Measurements from ENCODE around the gene PIP5K1B. TPM values are rescaled to one million over a fixed set of nuclear protein-coding genes. Genes with fewer than 3 reads are reported as not detected.

PIP5K1B gene
- total RNA-seq, 1 experiment from 2014 or later: 9.0 TPM

DNA sequence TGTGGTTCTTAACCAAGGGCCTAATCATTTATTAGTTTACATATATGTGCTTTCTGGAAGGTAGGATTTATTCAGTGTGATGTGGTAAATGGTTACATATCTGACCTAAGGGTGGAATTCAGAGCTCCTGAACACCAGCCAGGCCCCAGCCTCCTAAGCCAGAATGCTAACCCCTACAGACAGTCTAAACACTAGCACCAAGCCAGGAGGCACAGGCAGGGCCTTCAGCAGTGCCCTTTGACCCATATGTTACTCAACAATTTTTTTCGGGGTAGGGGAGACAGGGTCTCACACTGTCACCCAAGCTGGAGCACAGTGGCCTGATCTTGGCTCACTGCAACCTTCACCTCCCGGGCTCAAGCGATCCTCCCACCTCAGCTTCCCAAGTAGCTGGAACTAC lies 268.6 kb downstream of the PIP5K1B start:
- CTCF ChIA-PET: no interaction called here
- Mint-ChIP-seq H3K4me3 (ENCODE audit: low read depth, unreplicated experiment) (no peak overlapping the region), H3K36me3 (ENCODE audit: insufficient read depth, unreplicated experiment) (no peaks in the 10 kb centered on the region), H3K27me3 (ENCODE audit: unreplicated experiment) (no peaks in the 10 kb centered on the region), H3K27ac (ENCODE audit: unreplicated experiment) (no peak overlapping the region), H3K9me3 (ENCODE audit: low read depth, unreplicated experiment) (no peaks in the 10 kb centered on the region), H3K4me1 (ENCODE audit: low read depth, unreplicated experiment) (no peaks in the 10 kb centered on the region)
- intact Hi-C loops (cut with micrococcal nuclease; ENCODE audit: unreplicated experiment): no loop called here
- TF ChIP-seq, protein P1, sequence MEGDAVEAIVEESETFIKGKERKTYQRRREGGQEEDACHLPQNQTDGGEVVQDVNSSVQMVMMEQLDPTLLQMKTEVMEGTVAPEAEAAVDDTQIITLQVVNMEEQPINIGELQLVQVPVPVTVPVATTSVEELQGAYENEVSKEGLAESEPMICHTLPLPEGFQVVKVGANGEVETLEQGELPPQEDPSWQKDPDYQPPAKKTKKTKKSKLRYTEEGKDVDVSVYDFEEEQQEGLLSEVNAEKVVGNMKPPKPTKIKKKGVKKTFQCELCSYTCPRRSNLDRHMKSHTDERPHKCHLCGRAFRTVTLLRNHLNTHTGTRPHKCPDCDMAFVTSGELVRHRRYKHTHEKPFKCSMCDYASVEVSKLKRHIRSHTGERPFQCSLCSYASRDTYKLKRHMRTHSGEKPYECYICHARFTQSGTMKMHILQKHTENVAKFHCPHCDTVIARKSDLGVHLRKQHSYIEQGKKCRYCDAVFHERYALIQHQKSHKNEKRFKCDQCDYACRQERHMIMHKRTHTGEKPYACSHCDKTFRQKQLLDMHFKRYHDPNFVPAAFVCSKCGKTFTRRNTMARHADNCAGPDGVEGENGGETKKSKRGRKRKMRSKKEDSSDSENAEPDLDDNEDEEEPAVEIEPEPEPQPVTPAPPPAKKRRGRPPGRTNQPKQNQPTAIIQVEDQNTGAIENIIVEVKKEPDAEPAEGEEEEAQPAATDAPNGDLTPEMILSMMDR (IDR thresholded peaks at IDR 0.05; ENCODE audit: unreplicated experiment): no peak
- DNase-seq: no peak
- BruUV-seq (replicated peaks): no TSS peak

DNA sequence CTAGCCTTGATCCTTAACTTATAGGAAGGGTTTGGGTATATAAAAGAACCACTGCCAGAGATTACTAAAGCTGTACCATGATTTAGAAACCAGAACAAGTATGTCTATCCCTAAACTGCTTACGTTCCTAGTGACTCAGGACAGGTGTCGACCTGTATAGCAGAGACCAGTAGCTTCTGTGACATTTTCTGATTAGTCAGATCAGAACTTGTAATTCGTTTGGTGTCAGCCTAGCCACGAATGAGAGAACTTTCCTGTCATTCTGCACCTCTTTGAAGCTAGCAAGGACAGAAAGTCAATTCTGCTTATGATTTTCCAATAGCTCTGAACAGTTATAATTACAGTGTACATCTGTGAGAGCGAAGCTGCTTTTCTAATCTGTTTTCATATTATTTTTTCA lies 269.4 kb downstream of the PIP5K1B start:
- no peaks in the 10 kb centered on the region for H3K4me1 Mint-ChIP-seq (ENCODE audit: low read depth, unreplicated experiment)

GRCh38 chr9:68974901-68975300 lies 269.9 kb downstream of the PIP5K1B start:
- no peak overlapping the region for H3K27ac Mint-ChIP-seq (ENCODE audit: unreplicated experiment)
- CTCF ChIA-PET: interaction anchor here (0.6 to 1.0 kb wide), 3 partner anchors 11 to 139 kb away, joined by 3 read pairs; no protein-coding TSS in a partner anchor
- BruUV-seq (replicated peaks): no TSS peak

More for the DNA sequence above, 269.4 kb downstream of the PIP5K1B start:
- no TSS peak for BruUV-seq (replicated peaks)
- Mint-ChIP-seq H3K27me3 (ENCODE audit: unreplicated experiment) (no peaks in the 10 kb centered on the region), H3K4me3 (ENCODE audit: low read depth, unreplicated experiment) (no peak overlapping the region), H3K27ac (ENCODE audit: unreplicated experiment) (no peak overlapping the region), H3K9me3 (ENCODE audit: low read depth, unreplicated experiment) (no peaks in the 10 kb centered on the region), H3K36me3 (ENCODE audit: insufficient read depth, unreplicated experiment) (no peaks in the 10 kb centered on the region)
- DNase-seq: no peak
- intact Hi-C loops (cut with micrococcal nuclease; ENCODE audit: unreplicated experiment): no loop called here
- CTCF ChIA-PET: interaction anchor here (0.6 to 1.0 kb wide), 2 partner anchors 10 to 29 kb away, joined by 3 read pairs; no protein-coding TSS in a partner anchor
- TF ChIP-seq, protein P1 (IDR thresholded peaks at IDR 0.05; ENCODE audit: unreplicated experiment): no peak

DNA sequence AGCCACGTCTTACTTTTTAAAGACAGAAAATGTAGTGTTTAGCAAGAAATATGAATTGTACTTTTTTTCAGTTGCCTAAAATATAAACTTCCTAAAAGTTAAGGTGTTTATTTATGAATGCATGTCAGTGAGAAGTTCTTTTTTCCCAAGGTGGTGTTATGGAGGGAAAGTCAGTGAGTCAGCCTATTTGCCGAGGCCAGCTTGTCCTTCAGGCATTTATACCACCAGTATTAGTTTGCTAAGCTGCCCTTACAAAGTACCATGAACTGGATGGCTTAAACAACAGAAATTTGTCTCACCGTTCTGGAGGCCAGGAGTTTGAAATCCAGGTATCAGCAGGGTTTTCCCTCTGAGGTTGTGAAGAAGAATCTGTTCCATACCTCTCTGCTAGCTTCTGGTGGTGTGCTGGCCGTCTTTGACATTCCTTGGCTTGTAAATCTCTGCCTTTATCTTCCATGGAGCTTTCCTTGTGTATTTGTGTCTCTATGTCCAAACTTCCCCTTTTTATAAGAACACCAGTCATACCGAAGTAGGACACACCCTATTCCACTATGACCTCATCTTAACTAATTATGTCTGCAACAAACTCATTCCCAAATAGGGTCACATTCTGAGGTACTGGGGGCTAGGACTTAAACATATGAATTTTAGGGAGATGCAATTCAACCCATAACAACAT lies 270.5 kb downstream of the PIP5K1B start:
- Mint-ChIP-seq H3K36me3 (ENCODE audit: insufficient read depth, unreplicated experiment) (no peaks in the 10 kb centered on the region), H3K9me3 (ENCODE audit: low read depth, unreplicated experiment) (no peaks in the 10 kb centered on the region), H3K27me3 (ENCODE audit: unreplicated experiment) (no peaks in the 10 kb centered on the region), H3K27ac (ENCODE audit: unreplicated experiment) (no peak overlapping the region), H3K4me1 (ENCODE audit: low read depth, unreplicated experiment) (no peaks in the 10 kb centered on the region), H3K4me3 (ENCODE audit: low read depth, unreplicated experiment) (no peak overlapping the region)
- BruUV-seq (replicated peaks): no TSS peak
- no peak for DNase-seq
- TF ChIP-seq, protein P1 (IDR thresholded peaks at IDR 0.05; ENCODE audit: unreplicated experiment): no peak
- intact Hi-C loops (cut with micrococcal nuclease; ENCODE audit: unreplicated experiment): no loop called here
- CTCF ChIA-PET: interaction anchor here (0.6 kb wide), 1 partner anchor 138 kb away, joined by 3 read pairs; no protein-coding TSS in a partner anchor

More at GRCh38 chr9:68974901-68975300, 269.9 kb downstream of the PIP5K1B start:
- H3K4me3 Mint-ChIP-seq (ENCODE audit: low read depth, unreplicated experiment): no peak overlapping the region
- no peaks in the 10 kb centered on the region for H3K27me3 Mint-ChIP-seq (ENCODE audit: unreplicated experiment)
- no peaks in the 10 kb centered on the region for H3K4me1 Mint-ChIP-seq (ENCODE audit: low read depth, unreplicated experiment)
- DNase-seq: no peak
- intact Hi-C loops (cut with micrococcal nuclease; ENCODE audit: unreplicated experiment): no loop called here
- TF ChIP-seq, protein P1 (IDR thresholded peaks at IDR 0.05; ENCODE audit: unreplicated experiment): no peak
- no peaks in the 10 kb centered on the region for H3K36me3 Mint-ChIP-seq (ENCODE audit: insufficient read depth, unreplicated experiment)
- no peaks in the 10 kb centered on the region for H3K9me3 Mint-ChIP-seq (ENCODE audit: low read depth, unreplicated experiment)

Data from Calu3 (cell line).